Measurements from ENCODE around the gene CPZ.
"Not testable (repeated sequence)": the region's sequence is repeated elsewhere in the genome, so short reads cannot be mapped to it uniquely, and the experiment has no call there.

CPZ gene

GRCh38 chr4:8651661-8652180, 59.2 kb downstream of the CPZ start:
- no peak for TF ChIP-seq CTCF (conservative IDR thresholded peaks at IDR 0.05; ENCODE audit: low read depth)
- CTCF ChIA-PET, result interaction anchor here (1.1 kb wide), 1 partner anchor 267 kb away, joined by 3 read pairs; no protein-coding TSS in a partner anchor
- DNase-seq (ENCODE audit: low spot score), result no peak
- no peak overlapping the region for H3K27ac ChIP-seq
- POLR2A ChIA-PET (ENCODE audit: low non-redundant PET), result no interaction called here

- DNase-seq (ENCODE audit: low spot score), result no peak
- no peak overlapping the region for H3K27ac ChIP-seq
- CTCF ChIA-PET, result interaction anchor here (1.1 kb wide), 1 partner anchor 266 kb away, joined by 3 read pairs; no protein-coding TSS in a partner anchor
- POLR2A ChIA-PET (ENCODE audit: low non-redundant PET), result no interaction called here
- no peak for TF ChIP-seq CTCF (conservative IDR thresholded peaks at IDR 0.05; ENCODE audit: low read depth)
Measured at GRCh38 chr4:8652181-8653078, 59.9 kb downstream of the CPZ start.

GRCh38 chr4:8653326-8654000, 60.9 kb downstream of the CPZ start:
- TF ChIP-seq CTCF (conservative IDR thresholded peaks at IDR 0.05; ENCODE audit: low read depth), result no peak
- POLR2A ChIA-PET (ENCODE audit: low non-redundant PET), result no interaction called here
- CTCF ChIA-PET, result no interaction called here
- H3K27ac ChIP-seq, result no peak overlapping the region
- no peak for DNase-seq (ENCODE audit: low spot score)

GRCh38 chr4:8654139-8654538, 61.6 kb downstream of the CPZ start:
- POLR2A ChIA-PET (ENCODE audit: low non-redundant PET); DNase-seq (ENCODE audit: low spot score); H3K27ac ChIP-seq; CTCF ChIA-PET: not testable (repeated sequence)

- TF ChIP-seq CTCF (conservative IDR thresholded peaks at IDR 0.05; ENCODE audit: low read depth), result no peak
- POLR2A ChIA-PET (ENCODE audit: low non-redundant PET), result no interaction called here
- CTCF ChIA-PET, result no interaction called here
- no peak overlapping the region for H3K27ac ChIP-seq
- DNase-seq (ENCODE audit: low spot score), result no peak
Measured at GRCh38 chr4:8655411-8656184, 63.0 kb downstream of the CPZ start.

GRCh38 chr4:8656185-8656517, 63.6 kb downstream of the CPZ start:
- ChIA-PET POLR2A (ENCODE audit: low non-redundant PET) (no interaction called here), CTCF (no interaction called here)
- TF ChIP-seq CTCF (conservative IDR thresholded peaks at IDR 0.05; ENCODE audit: low read depth), result no peak
- no peak for DNase-seq (ENCODE audit: low spot score)
- no peak overlapping the region for H3K27ac ChIP-seq
